RWPE1 (cell line): ENCODE results near the gene MYO5B.

Experiments
- CTCF ChIA-PET: fragments of 350-600 bp; sonication (Branson Sonifier 250); formaldehyde crosslinking; extraction: SDS; loops from one replicate; lab custom pipeline; 2021; lab: Yijun Ruan, JAX
- POLR2A ChIA-PET: fragments of 400-600 bp; formaldehyde crosslinking; extraction: SDS; loops from one replicate; lab custom pipeline; 2020; ENCODE audit warnings: antibody characterized with exemption; ENCODE audit not compliant: low non-redundant PET; lab: Yijun Ruan, JAX
- DNase-seq: peaks from one replicate; pipeline ENCODE4 v3.0.0; 2012; ENCODE audit warnings: low spot score
- H3K27ac ChIP-seq: fragments of 450-650 bp; 2 replicates; pipeline ENCODE4 v1.5.1; 2017
- CTCF ChIP-seq: fragments of 450-650 bp; conservative IDR thresholded peaks from 2 replicates; pipeline ENCODE4 v1.5.1; 2017; ENCODE audit warnings: low read depth, mild to moderate bottlenecking

The MYO5B gene

DNA sequence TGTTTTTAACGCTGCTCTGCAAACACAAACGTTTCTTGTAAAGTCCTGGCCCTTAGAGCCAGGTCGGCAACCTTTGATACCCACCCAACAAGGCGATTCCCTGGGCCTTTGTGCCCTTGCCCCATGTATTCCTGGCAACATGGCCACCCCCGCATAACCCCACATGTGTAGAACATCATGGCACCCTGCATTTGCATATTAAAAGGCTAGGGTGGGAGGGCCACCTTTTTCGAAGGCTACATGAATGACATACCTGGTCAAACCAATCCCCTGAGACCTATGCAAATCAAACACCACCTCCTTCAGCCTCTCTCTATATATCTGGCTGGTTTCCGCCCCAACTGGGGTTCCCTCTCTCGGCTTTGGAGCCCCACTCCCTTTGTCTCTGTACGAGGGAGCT lies 105.2 kb downstream of the MYO5B start:
- DNase-seq: no peak
- no peak for TF ChIP-seq CTCF
- CTCF ChIA-PET: no interaction called here
- POLR2A ChIA-PET: no interaction called here
- no peak overlapping the region for H3K27ac ChIP-seq

GRCh38 chr18:50083708-50084107 lies 111.2 kb downstream of the MYO5B start:
- ChIA-PET CTCF (no interaction called here), POLR2A (no interaction called here)
- H3K27ac ChIP-seq: no peak overlapping the region
- no peak for DNase-seq
- TF ChIP-seq CTCF: no peak

DNA sequence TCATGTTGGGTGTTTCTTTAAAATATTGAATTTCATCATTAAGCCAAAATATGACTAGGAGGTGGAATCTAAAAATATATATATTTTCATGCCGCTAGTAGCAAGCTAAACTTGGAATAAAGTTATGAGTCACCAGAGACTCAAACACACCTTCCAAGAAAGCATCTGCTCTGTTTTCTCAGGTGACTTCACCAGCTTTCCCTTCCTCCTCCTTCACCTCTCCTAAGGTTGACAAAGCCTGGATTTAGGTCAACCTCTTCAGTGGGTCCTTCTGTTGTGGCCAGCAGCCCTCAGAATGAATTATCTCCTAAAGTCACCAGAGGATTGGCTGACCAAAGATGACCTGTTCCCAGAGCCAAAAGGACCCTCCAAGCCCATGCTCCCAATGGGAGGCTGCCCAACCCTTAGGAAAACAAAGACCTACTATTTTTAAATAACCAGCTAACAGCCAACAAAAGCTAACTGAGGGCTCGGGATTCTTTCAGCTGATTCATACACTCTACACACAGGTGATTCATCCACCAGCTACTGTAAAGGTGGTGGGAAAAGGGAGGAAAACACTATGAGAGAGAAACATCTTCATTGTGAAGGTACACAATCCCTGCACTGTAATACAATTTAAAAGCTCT lies 113.9 kb downstream of the MYO5B start:
- TF ChIP-seq CTCF: no peak
- peak; percentile 59 for DNase-seq
- POLR2A ChIA-PET: no interaction called here
- H3K27ac ChIP-seq: no peak overlapping the region
- CTCF ChIA-PET: interaction anchor here (0.7 kb wide), 1 partner anchor 327 kb away, joined by 3 read pairs; no protein-coding TSS in a partner anchor

DNA sequence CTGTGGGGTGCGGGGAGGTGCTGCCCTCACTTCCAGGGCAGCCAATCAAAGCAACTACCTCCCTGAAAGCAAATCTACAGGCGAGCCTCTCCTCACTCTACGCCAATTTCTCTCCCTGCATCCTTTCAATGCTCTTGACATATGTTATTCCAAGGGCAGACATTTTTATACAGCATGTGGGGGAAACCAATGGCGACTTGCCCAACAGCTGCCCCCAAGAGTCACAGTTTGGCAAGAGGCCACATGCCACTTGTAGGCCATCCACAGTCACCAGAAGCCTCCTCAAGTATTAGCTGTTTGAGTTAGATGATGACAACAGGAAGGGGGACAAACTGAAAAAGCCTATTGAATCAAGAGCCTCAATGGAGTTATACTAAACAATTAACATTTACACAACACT lies 114.6 kb downstream of the MYO5B start:
- TF ChIP-seq CTCF: no peak
- ChIA-PET POLR2A (no interaction called here), CTCF (no interaction called here)
- no peak for DNase-seq
- no peak overlapping the region for H3K27ac ChIP-seq

DNA sequence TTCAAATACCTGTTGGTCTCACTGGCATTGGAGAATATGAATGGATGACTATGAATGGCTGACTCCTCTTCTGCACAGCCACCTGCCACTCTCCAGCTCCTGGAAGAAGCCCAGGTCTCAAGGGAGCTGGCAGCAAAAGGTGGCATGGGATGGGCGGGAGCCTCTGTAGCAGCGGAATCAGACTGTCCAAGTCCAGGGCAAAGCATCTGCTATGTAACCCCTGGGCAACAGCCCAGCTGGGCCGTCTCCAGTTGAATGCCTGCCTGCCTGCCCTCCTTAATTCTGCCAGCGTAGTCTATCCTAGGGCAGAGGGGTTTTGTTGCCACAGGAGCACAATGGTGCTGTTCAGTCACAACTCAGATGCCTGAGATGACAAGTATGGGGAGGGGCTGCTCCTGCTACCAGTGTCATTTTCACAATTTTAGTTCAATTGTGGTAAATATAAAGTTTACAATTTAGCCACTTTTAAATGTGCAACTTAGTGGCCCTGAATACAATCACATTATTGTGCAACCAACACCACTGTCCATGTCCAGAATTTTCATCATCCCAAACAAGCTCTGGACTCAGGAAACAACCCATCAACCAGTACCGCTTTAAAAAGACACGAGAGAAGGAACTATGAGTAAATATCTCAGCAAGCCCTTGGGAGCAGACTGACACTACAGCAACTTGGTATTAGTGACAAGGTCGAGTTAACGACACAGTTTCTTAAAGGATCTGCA lies 115.2 kb downstream of the MYO5B start:
- DNase-seq: no peak
- CTCF ChIA-PET: no interaction called here
- POLR2A ChIA-PET: no interaction called here
- TF ChIP-seq CTCF: no peak
- H3K27ac ChIP-seq: no peak overlapping the region

DNA sequence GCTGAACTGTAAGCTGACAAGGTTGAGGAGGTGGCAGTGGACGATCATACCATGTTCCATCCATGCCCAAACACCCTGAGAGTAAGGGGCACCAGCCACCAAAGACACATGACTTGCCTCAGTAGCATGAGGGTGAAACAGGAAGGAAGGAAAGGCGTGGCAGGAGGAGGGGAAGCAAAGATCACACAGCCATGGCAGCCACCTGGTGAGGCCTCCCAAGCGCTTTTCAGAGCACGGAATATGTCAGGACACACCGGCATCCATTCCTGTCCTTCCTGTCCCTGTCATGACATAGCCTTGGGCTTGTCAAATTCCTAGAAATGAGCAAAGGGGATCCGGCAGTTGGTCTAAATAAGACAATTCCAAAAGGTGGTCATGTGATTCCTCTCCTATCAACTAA lies 118.7 kb downstream of the MYO5B start:
- CTCF ChIA-PET: no interaction called here
- no peak for DNase-seq
- TF ChIP-seq CTCF: no peak
- H3K27ac ChIP-seq: no peak overlapping the region
- POLR2A ChIA-PET: no interaction called here
